Measurements from ENCODE around the gene KAT2A. TPM values are rescaled to one million over a fixed set of nuclear protein-coding genes. Genes with fewer than 3 reads are reported as not detected.

KAT2A gene
- total and polyA plus RNA-seq, 9 of the 15 experiments (the other 6 are each of a cell fraction or from before 2014, with no cell fraction given): 1.5 to 80.4 (median 31.9) TPM

GRCh38 chr17:42135664-42136653, 14.8 kb upstream of the KAT2A start (continued):
- TF ChIP-seq SPI1 (IDR thresholded peaks at IDR 0.05; ENCODE audit: borderline replicate concordance, low read depth, low read length) (peak; percentile 49; the same call in 1 of the 2 replicates), IFI16 (CRISPR knock-in tag; IDR thresholded peaks at IDR 0.05) (no peak), EZH2 (IDR thresholded peaks at IDR 0.05; ENCODE audit: borderline replicate concordance, low read depth, low read length) (no peak), CEBPG (CRISPR knock-in tag; IDR thresholded peaks at IDR 0.05) (no peak), CEBPG (tag; conservative IDR thresholded peaks at IDR 0.05 in 1 of 2, IDR thresholded peaks at IDR 0.05 in 1 of 2) (no peak), GABPA (tag; conservative IDR thresholded peaks at IDR 0.05; ENCODE audit: low read depth) (peak; percentile 74), ZNF639 (CRISPR knock-in tag; conservative IDR thresholded peaks at IDR 0.05 in 1 of 2, IDR thresholded peaks at IDR 0.05 in 1 of 2) (no peak), ZBTB40 (IDR thresholded peaks at IDR 0.05) (peak; percentile 68), ZBTB40 (CRISPR knock-in tag; IDR thresholded peaks at IDR 0.05) (no peak), ETV1 (tag; conservative IDR thresholded peaks at IDR 0.05; ENCODE audit: low read depth) (peak; percentile 61), HMBOX1 (IDR thresholded peaks at IDR 0.05) (peak; percentile 82), RBM39 (optimal IDR thresholded peaks at IDR 0.05; ENCODE audit: low read depth, low read length) (no peak), JUND (IDR thresholded peaks at IDR 0.05; ENCODE audit: borderline replicate concordance, low read depth, low read length) (no peak), JUND (tag; IDR thresholded peaks at IDR 0.05; ENCODE audit: borderline replicate concordance, low read depth, low read length) (peak; percentile 29; the same call in 1 of the 3 replicates), E2F3 (CRISPR knock-in tag; IDR thresholded peaks at IDR 0.05) (no peak)
